Fibroblast of skin of right quadriceps (primary cell): ENCODE measurements around the gene KIF5A.

Source experiments
- DNase-seq: peaks from one replicate; pipeline ENCODE4 v3.0.0-alpha.2; 2013

KIF5A gene

GRCh38 chr12:57535764-57536596 is 13.9 kb upstream of the KIF5A start:
- no peak for DNase-seq

GRCh38 chr12:57536597-57536942 is 13.3 kb upstream of the KIF5A start:
- no peak for DNase-seq

- no peak for DNase-seq
These were observed 10.6 kb upstream of the KIF5A start for GRCh38 chr12:57539134-57539768.

- DNase-seq = no peak
These were observed 8.8 kb upstream of the KIF5A start for GRCh38 chr12:57541001-57541400.

GRCh38 chr12:57541717-57542116 is 8.1 kb upstream of the KIF5A start:
- DNase-seq = no peak

- DNase-seq = no peak
These were observed 6.3 kb upstream of the KIF5A start for GRCh38 chr12:57543581-57543980.

GRCh38 chr12:57545809-57546437 is 3.9 kb upstream of the KIF5A start:
- DNase-seq = no peak

GRCh38 chr12:57546438-57547287 is 3.2 kb upstream of the KIF5A start, which contains the start of gene DCTN2:
TSS of gene DCTN2 (minus strand) at chr12:57547192. CDS start at chr12:57547063, 129 bp downstream.
- DNase-seq = peak; percentile 97

- DNase-seq = no peak
These were observed 2.4 kb upstream of the KIF5A start for GRCh38 chr12:57547288-57548012.

GRCh38 chr12:57548013-57548315 is 1.9 kb upstream of the KIF5A start:
- no peak for DNase-seq

- no peak for DNase-seq
These were observed 1.4 kb upstream of the KIF5A start for GRCh38 chr12:57548488-57548887.

GRCh38 chr12:57549203-57549908 is 488 bp upstream of the KIF5A start:
- no peak for DNase-seq

- no peak for DNase-seq
These were observed 1.1 kb downstream of the KIF5A start for GRCh38 chr12:57550641-57551549.

GRCh38 chr12:57551637-57552305 is 1.9 kb downstream of the KIF5A start:
- DNase-seq = no peak

GRCh38 chr12:57552306-57552651 is 2.4 kb downstream of the KIF5A start:
- DNase-seq = no peak

- DNase-seq = peak; percentile 47
These were observed 3.0 kb downstream of the KIF5A start for GRCh38 chr12:57552835-57553313.

GRCh38 chr12:57553343-57554202 is 3.7 kb downstream of the KIF5A start:
- no peak for DNase-seq

- DNase-seq = no peak
These were observed 4.6 kb downstream of the KIF5A start for GRCh38 chr12:57554453-57554852.

GRCh38 chr12:57554897-57555296 is 5.1 kb downstream of the KIF5A start:
- no peak for DNase-seq
